ENCODE measurements around the gene EPHB1.

EPHB1 gene

GRCh38 chr3:134749802-134750553 lies 45.1 kb upstream of the EPHB1 start:
- no peak overlapping the region for H3K27ac ChIP-seq (ENCODE audit: low read depth, low read length, poor library complexity, severe bottlenecking)
- H3K27me3 ChIP-seq (ENCODE audit: insufficient read depth, low read length) = peaks cover 7% of the 10 kb centered on the region
- no peak overlapping the region for H3K4me2 ChIP-seq (ENCODE audit: low read length)
- H4K20me1 ChIP-seq (ENCODE audit: insufficient read depth, low read length) = no peaks in the 10 kb centered on the region
- no peaks in the 10 kb centered on the region for H3K9me3 ChIP-seq (ENCODE audit: low read length)
- no peaks in the 10 kb centered on the region for H3F3A ChIP-seq (ENCODE audit: insufficient read depth, low read length)
- no peak overlapping the region for H3K9ac ChIP-seq (ENCODE audit: low read length)
- no peaks in the 10 kb centered on the region for H3K4me1 ChIP-seq (ENCODE audit: insufficient read depth, low read length, severe bottlenecking)
- H3K4me3 ChIP-seq (ENCODE audit: low read depth, low read length, poor library complexity, severe bottlenecking) = no peak overlapping the region
- no peak overlapping the region for H2AFZ ChIP-seq (ENCODE audit: low read length)
- no peaks in the 10 kb centered on the region for H3K36me3 ChIP-seq (ENCODE audit: insufficient read depth, low read length)
- TF ChIP-seq EZH2 (IDR thresholded peaks at IDR 0.05; ENCODE audit: borderline replicate concordance, low read length) (no peak), CTCF (IDR thresholded peaks at IDR 0.05; ENCODE audit: low read length) (no peak)
- H3K79me2 ChIP-seq (ENCODE audit: insufficient read depth, low read length) = no peaks in the 10 kb centered on the region
- no peaks in the 10 kb centered on the region for H3K9me2 ChIP-seq (ENCODE audit: low read depth, low read length)

- Histone ChIP-seq H3K4me1 (ENCODE audit: insufficient read depth, low read length, severe bottlenecking) (no peaks in the 10 kb centered on the region), H3K9ac (ENCODE audit: low read length) (no peak overlapping the region), H3K4me2 (ENCODE audit: low read length) (no peak overlapping the region), H3K79me2 (ENCODE audit: insufficient read depth, low read length) (no peaks in the 10 kb centered on the region), H3K9me3 (ENCODE audit: low read length) (no peaks in the 10 kb centered on the region), H3K27ac (ENCODE audit: low read depth, low read length, poor library complexity, severe bottlenecking) (no peak overlapping the region), H3K9me2 (ENCODE audit: low read depth, low read length) (no peaks in the 10 kb centered on the region), H4K20me1 (ENCODE audit: insufficient read depth, low read length) (no peaks in the 10 kb centered on the region), H3F3A (ENCODE audit: insufficient read depth, low read length) (no peaks in the 10 kb centered on the region), H3K4me3 (ENCODE audit: low read depth, low read length, poor library complexity, severe bottlenecking) (no peak overlapping the region), H2AFZ (ENCODE audit: low read length) (no peak overlapping the region), H3K36me3 (ENCODE audit: insufficient read depth, low read length) (no peaks in the 10 kb centered on the region), H3K27me3 (ENCODE audit: insufficient read depth, low read length) (peaks cover 7% of the 10 kb centered on the region)
- TF ChIP-seq EZH2 (IDR thresholded peaks at IDR 0.05; ENCODE audit: borderline replicate concordance, low read length) (no peak), CTCF (IDR thresholded peaks at IDR 0.05; ENCODE audit: low read length) (no peak)
Measured at GRCh38 chr3:134751831-134752230, 43.2 kb upstream of the EPHB1 start.

- H3K9ac ChIP-seq (ENCODE audit: low read length) = no peak overlapping the region
- TF ChIP-seq EZH2 (IDR thresholded peaks at IDR 0.05; ENCODE audit: borderline replicate concordance, low read length) = no peak
- no peak for TF ChIP-seq CTCF (IDR thresholded peaks at IDR 0.05; ENCODE audit: low read length)
Measured at GRCh38 chr3:134752761-134753461, 42.1 kb upstream of the EPHB1 start.

More at GRCh38 chr3:134752761-134753461, 42.1 kb upstream of the EPHB1 start:
- Histone ChIP-seq H2AFZ (ENCODE audit: low read length) (no peak overlapping the region), H3F3A (ENCODE audit: insufficient read depth, low read length) (no peaks in the 10 kb centered on the region), H3K4me1 (ENCODE audit: insufficient read depth, low read length, severe bottlenecking) (no peaks in the 10 kb centered on the region), H3K79me2 (ENCODE audit: insufficient read depth, low read length) (no peaks in the 10 kb centered on the region), H3K4me3 (ENCODE audit: low read depth, low read length, poor library complexity, severe bottlenecking) (no peak overlapping the region), H4K20me1 (ENCODE audit: insufficient read depth, low read length) (no peaks in the 10 kb centered on the region), H3K9me2 (ENCODE audit: low read depth, low read length) (no peaks in the 10 kb centered on the region), H3K9me3 (ENCODE audit: low read length) (no peaks in the 10 kb centered on the region), H3K27ac (ENCODE audit: low read depth, low read length, poor library complexity, severe bottlenecking) (no peak overlapping the region), H3K4me2 (ENCODE audit: low read length) (no peak overlapping the region), H3K27me3 (ENCODE audit: insufficient read depth, low read length) (peaks cover 7% of the 10 kb centered on the region; the same call in 1 of the 2 replicates), H3K36me3 (ENCODE audit: insufficient read depth, low read length) (no peaks in the 10 kb centered on the region)
